ENCODE data around the gene POLG2. TPM values are rescaled to one million over a fixed set of nuclear protein-coding genes. Genes with fewer than 3 reads are reported as not detected.

POLG2 gene
- total RNA-seq (1 to 10 TPM; 7.2 to 9.0 (median 8.2) TPM), polyA plus RNA-seq (5.4 TPM)
- long read RNA-seq, donor 1, transcript POLG2-201 (8 exons, 1,564 nt), result major isoform, 13 of 21 reads
- long read RNA-seq, donor 1, partial matches to known transcripts, result 1 of 21 reads
- long read RNA-seq, donor 1, other reads (novel, unspliced or antisense), result 5 of 21 reads
- long read RNA-seq, donor 2, partial matches to known transcripts, result 0 of 3 reads
- long read RNA-seq, donor 2, other reads (novel, unspliced or antisense), result 1 of 3 reads
- long read RNA-seq, donor 3, transcript POLG2-201 (8 exons, 1,564 nt), result major isoform, 14 of 25 reads
- long read RNA-seq, donor 3, partial matches to known transcripts, result 1 of 25 reads
- long read RNA-seq, donor 3, other reads (novel, unspliced or antisense), result 9 of 25 reads
- long read RNA-seq, donor 4, partial matches to known transcripts, result 0 of 6 reads
- long read RNA-seq, donor 4, other reads (novel, unspliced or antisense), result 3 of 6 reads

DNA sequence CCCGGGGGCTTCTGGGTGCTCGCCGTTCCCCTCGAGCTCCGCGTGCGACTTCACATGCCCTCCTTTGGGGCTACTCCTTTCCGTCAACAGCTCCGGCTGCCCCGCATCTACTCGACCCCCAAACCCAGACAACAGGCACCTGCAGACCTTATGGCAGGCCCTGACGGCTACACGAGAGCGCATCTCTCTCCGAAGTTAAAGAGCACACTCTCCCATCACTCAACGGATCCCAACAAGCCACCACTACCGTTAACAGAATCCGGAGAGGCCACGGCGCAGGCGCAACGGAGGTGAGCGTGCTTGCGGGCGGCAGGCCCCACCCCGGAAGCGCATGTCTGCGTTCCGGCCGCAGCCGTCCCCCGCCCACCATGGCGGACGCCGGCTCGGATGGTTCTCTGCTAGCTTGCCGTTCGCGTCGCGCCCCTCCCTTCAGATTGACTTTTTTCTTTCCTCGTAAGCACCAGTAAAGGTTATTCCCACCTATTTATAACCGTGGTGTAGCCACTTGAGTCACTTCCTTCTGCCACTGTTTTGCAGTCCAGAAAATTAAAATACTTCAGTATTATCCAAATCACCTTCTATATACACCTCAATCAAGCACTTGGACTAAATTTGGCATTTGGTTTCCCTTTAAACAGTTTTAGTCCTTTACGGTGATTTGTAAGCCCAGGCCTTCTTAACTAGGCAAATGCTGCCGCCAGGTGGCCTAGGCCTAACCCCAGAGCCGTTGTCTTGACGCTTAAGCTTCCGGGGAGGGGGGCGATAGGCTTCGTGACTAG lies at the start of gene POLG2:
TSS of gene POLG2 (minus strand) at position 269 of the 779 bp plus-strand sequence. CDS start at position 183, 86 bp downstream.
- H3K27ac ChIP-seq (ENCODE audit: low read length), result peak within 1 kb of the TSS; percentile 53
- intact Hi-C loops (cut with DNase I), result loop anchor here in 1 of 4 donors (10.0 kb wide), 1 partner anchor 182 kb away; no protein-coding TSS in a partner anchor
- ATAC-seq, result peak; percentile 96
- peak; percentile 96 to 98 (median 97) for DNase-seq
- H3K9me3 ChIP-seq (ENCODE audit: control insufficient read depth, low read length), result no peaks in the 10 kb centered on the region
- peak within 1 kb of the TSS; percentile 62 for H3K4me3 ChIP-seq (ENCODE audit: low read length)
- no peaks in the 10 kb centered on the region for H3K27me3 ChIP-seq (ENCODE audit: control insufficient read depth, insufficient read depth)
- H3K4me1 ChIP-seq (ENCODE audit: control insufficient read depth, insufficient read depth, low read length), result peaks cover 2% of the 10 kb centered on the region
- under 1% methylated on average over 50 of the region's 50 CpGs for WGBS

GRCh38 chr17:64544742-64545141 lies 47.9 kb upstream of the POLG2 start:
- ATAC-seq (no peak), DNase-seq (no peak)
- H3K4me1 ChIP-seq (ENCODE audit: control insufficient read depth, insufficient read depth, low read length), result no peaks in the 10 kb centered on the region
- 92% methylated on average over 2 of the region's 2 CpGs for WGBS
- intact Hi-C loops (cut with DNase I), result no loop called here
- no peak overlapping the region for H3K27ac ChIP-seq (ENCODE audit: low read length)
- no peak overlapping the region for H3K4me3 ChIP-seq (ENCODE audit: low read length)
- no peaks in the 10 kb centered on the region for H3K9me3 ChIP-seq (ENCODE audit: control insufficient read depth, low read length)
- no peaks in the 10 kb centered on the region for H3K27me3 ChIP-seq (ENCODE audit: control insufficient read depth, insufficient read depth)

GRCh38 chr17:64540118-64540776 lies 43.4 kb upstream of the POLG2 start:
- no peak for ATAC-seq
- H3K27ac ChIP-seq (ENCODE audit: low read length), result no peak overlapping the region
- H3K4me1 ChIP-seq (ENCODE audit: control insufficient read depth, insufficient read depth, low read length), result no peaks in the 10 kb centered on the region
- no peaks in the 10 kb centered on the region for H3K9me3 ChIP-seq (ENCODE audit: control insufficient read depth, low read length)
- intact Hi-C loops (cut with DNase I), result no loop called here
- DNase-seq, result no peak
- WGBS, result 93% methylated on average over 5 of the region's 5 CpGs
- H3K27me3 ChIP-seq (ENCODE audit: control insufficient read depth, insufficient read depth), result no peaks in the 10 kb centered on the region
- no peak overlapping the region for H3K4me3 ChIP-seq (ENCODE audit: low read length)

- Histone ChIP-seq H3K27me3 (ENCODE audit: control insufficient read depth, insufficient read depth) (no peaks in the 10 kb centered on the region), H3K9me3 (ENCODE audit: control insufficient read depth, low read length) (no peaks in the 10 kb centered on the region), H3K4me1 (ENCODE audit: control insufficient read depth, insufficient read depth, low read length) (no peaks in the 10 kb centered on the region), H3K4me3 (ENCODE audit: low read length) (no peak overlapping the region), H3K27ac (ENCODE audit: low read length) (no peak overlapping the region)
- ATAC-seq (peak; percentile 36 to 42), DNase-seq (no peak)
- 76% methylated on average over 7 of the region's 7 CpGs for WGBS
- intact Hi-C loops (cut with DNase I), result no loop called here
Observed at GRCh38 chr17:64538508-64539130, 41.8 kb upstream of the POLG2 start.

- Histone ChIP-seq H3K27me3 (ENCODE audit: control insufficient read depth, insufficient read depth) (no peaks in the 10 kb centered on the region), H3K4me3 (ENCODE audit: low read length) (no peak overlapping the region), H3K9me3 (ENCODE audit: control insufficient read depth, low read length) (no peaks in the 10 kb centered on the region), H3K4me1 (ENCODE audit: control insufficient read depth, insufficient read depth, low read length) (no peaks in the 10 kb centered on the region), H3K27ac (ENCODE audit: low read length) (no peak overlapping the region)
- intact Hi-C loops (cut with DNase I), result no loop called here
- no peak for DNase-seq
- 52% methylated on average over 5 of the region's 5 CpGs for WGBS
- ATAC-seq, result no peak
Observed at GRCh38 chr17:64537488-64537887, 40.6 kb upstream of the POLG2 start.

- H3K27me3 ChIP-seq (ENCODE audit: control insufficient read depth, insufficient read depth), result no peaks in the 10 kb centered on the region
- no peak overlapping the region for H3K27ac ChIP-seq (ENCODE audit: low read length)
- H3K4me3 ChIP-seq (ENCODE audit: low read length), result no peak overlapping the region
- WGBS, result 83% methylated on average over 2 of the region's 2 CpGs
- no peaks in the 10 kb centered on the region for H3K4me1 ChIP-seq (ENCODE audit: control insufficient read depth, insufficient read depth, low read length)
- ATAC-seq (no peak), DNase-seq (no peak)
- no peaks in the 10 kb centered on the region for H3K9me3 ChIP-seq (ENCODE audit: control insufficient read depth, low read length)
- intact Hi-C loops (cut with DNase I), result no loop called here
Observed at GRCh38 chr17:64536913-64537312, 40.1 kb upstream of the POLG2 start.

GRCh38 chr17:64535357-64535756 lies 38.5 kb upstream of the POLG2 start:
- WGBS, result 70% methylated on average over 6 of the region's 6 CpGs
- Histone ChIP-seq H3K27me3 (ENCODE audit: control insufficient read depth, insufficient read depth) (no peaks in the 10 kb centered on the region), H3K4me1 (ENCODE audit: control insufficient read depth, insufficient read depth, low read length) (no peaks in the 10 kb centered on the region), H3K27ac (ENCODE audit: low read length) (no peak overlapping the region), H3K9me3 (ENCODE audit: control insufficient read depth, low read length) (no peaks in the 10 kb centered on the region), H3K4me3 (ENCODE audit: low read length) (no peak overlapping the region)
- DNase-seq (no peak), ATAC-seq (no peak)
- intact Hi-C loops (cut with DNase I), result no loop called here

DNA sequence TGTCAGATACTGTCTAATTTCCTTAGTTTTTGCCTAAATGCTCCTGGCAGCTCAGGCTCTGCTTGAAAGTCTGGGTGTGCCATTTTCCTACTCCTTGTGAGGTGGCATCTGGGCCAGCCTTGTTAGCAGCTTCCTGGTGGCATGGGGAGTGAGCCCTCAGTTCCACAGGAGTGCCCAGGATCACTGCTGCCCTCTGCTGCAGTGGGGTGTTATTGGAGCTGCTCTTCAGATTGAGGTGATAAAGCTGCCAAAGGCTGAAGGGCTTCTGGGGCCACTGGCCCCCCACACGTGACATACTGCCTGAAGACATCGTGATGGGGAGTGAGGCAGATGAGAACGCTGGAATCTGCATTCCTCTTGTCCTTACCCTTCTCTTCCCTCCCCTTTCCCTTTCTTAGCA lies 37.3 kb upstream of the POLG2 start:
- Histone ChIP-seq H3K27ac (ENCODE audit: low read length) (no peak overlapping the region), H3K27me3 (ENCODE audit: control insufficient read depth, insufficient read depth) (no peaks in the 10 kb centered on the region), H3K4me3 (ENCODE audit: low read length) (no peak overlapping the region), H3K9me3 (ENCODE audit: control insufficient read depth, low read length) (no peaks in the 10 kb centered on the region), H3K4me1 (ENCODE audit: control insufficient read depth, insufficient read depth, low read length) (no peaks in the 10 kb centered on the region)
- intact Hi-C loops (cut with DNase I), result no loop called here
- DNase-seq, result no peak
- 73% methylated on average over 3 of the region's 3 CpGs for WGBS
- no peak for ATAC-seq

DNA sequence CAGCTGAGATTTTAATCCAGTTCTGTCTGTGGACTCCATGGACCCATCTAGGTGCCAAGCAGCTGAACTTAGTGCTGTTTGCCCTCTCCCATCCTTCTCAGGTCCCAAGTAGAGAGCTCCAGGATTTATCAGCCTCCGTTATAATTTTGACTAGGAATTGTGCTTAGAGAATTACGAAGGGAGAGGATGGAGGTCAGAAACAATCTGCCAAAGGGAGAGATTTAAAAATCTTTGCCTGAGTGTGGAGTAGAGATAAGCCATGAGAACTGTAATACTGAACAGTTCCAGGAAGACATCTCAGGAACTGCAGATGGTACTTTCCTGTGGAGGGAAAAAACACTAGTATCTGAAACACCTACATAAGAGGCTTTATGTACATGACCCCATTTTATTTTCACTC lies 36.9 kb upstream of the POLG2 start:
- Histone ChIP-seq H3K4me1 (ENCODE audit: control insufficient read depth, insufficient read depth, low read length) (no peaks in the 10 kb centered on the region), H3K9me3 (ENCODE audit: control insufficient read depth, low read length) (no peaks in the 10 kb centered on the region), H3K4me3 (ENCODE audit: low read length) (no peak overlapping the region), H3K27ac (ENCODE audit: low read length) (no peak overlapping the region), H3K27me3 (ENCODE audit: control insufficient read depth, insufficient read depth) (no peaks in the 10 kb centered on the region)
- no peak for ATAC-seq
- 60% methylated on average over 2 of the region's 2 CpGs for WGBS
- DNase-seq, result no peak
- intact Hi-C loops (cut with DNase I), result no loop called here

DNA sequence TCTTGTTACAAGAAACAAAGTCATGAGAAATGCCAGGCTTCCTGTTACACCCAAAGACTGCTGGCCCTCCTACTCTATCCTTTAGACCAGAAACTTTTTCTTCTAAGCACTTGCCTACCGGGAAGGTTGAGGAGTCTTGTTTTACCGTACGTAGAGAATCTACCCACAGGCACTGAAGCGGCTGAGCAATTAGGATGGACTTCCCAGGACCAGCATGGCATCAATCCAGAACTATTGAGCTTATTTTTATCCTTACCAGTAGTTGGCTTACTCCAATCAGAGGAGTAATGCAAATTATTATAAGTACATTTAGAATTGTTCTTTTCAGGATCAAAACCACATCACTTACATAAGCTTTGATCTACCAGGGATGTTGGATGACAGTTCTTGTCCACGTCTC lies 35.6 kb upstream of the POLG2 start:
- intact Hi-C loops (cut with DNase I), result no loop called here
- no peaks in the 10 kb centered on the region for H3K9me3 ChIP-seq (ENCODE audit: control insufficient read depth, low read length)

More for the DNA sequence above, 35.6 kb upstream of the POLG2 start:
- no peaks in the 10 kb centered on the region for H3K4me1 ChIP-seq (ENCODE audit: control insufficient read depth, insufficient read depth, low read length)
- no peaks in the 10 kb centered on the region for H3K27me3 ChIP-seq (ENCODE audit: control insufficient read depth, insufficient read depth)
- no peak overlapping the region for H3K4me3 ChIP-seq (ENCODE audit: low read length)
- no peak overlapping the region for H3K27ac ChIP-seq (ENCODE audit: low read length)
- no peak for DNase-seq
- 84% methylated on average over 5 of the region's 5 CpGs for WGBS
- ATAC-seq, result no peak
